SU-DHL-6 (cell line): ENCODE measurements around the gene LPIN1.

ENCODE experiments used
- CTCF ChIP-seq: fragments of 200-600 bp; sonication (generic); IDR thresholded peaks from one replicate; pipeline ENCODE4 v1.5.1; 2017; ENCODE audit warnings: antibody characterized with exemption, mild to moderate bottlenecking, low read length, moderate library complexity; ENCODE audit not compliant: insufficient read depth, poor library complexity, severe bottlenecking
- EZH2phosphoT487 ChIP-seq: fragments of 200-600 bp; sonication (generic), shearing (Covaris generic); conservative IDR thresholded peaks from 2 replicates; pipeline ENCODE4 v1.6.1; 2018; ENCODE audit warnings: mild to moderate bottlenecking, antibody characterized with exemption, low read length, moderate library complexity, mixed read lengths

GRCh38 chr2:11858883-11859282 is 112.5 kb downstream of the LPIN1 start:
- no peak for TF ChIP-seq EZH2phosphoT487
- TF ChIP-seq CTCF, result no peak
